GM12878 (cell line): ENCODE data around the gene GMCL1. TPM values are rescaled to one million over a fixed set of nuclear protein-coding genes. Genes with fewer than 3 reads are reported as not detected.
A peak's percentile ranks its signal among the peaks of the same experiment; 100 is the strongest.

ENCODE experiments used
- CBX5 ChIP-seq: sonication (generic); IDR thresholded peaks from 2 replicates; pipeline ENCODE4 v1.6.1; 2016; ENCODE audit warnings: low read depth, moderate library complexity, mild to moderate bottlenecking, inconsistent platforms
- CEBPB ChIP-seq, 2 experiments: fragments of 150-350 bp in 1 of 2; IDR thresholded peaks; 2 replicates each; pipeline ENCODE4 v1.6.1; 2012 to 2014; ENCODE audit warnings: low read depth in 2 of 2, low read length in 2 of 2, borderline replicate concordance in 1 of 2, inconsistent platforms in 1 of 2
- CUX1 ChIP-seq: IDR thresholded peaks from 2 replicates; pipeline ENCODE4 v1.6.1; 2012; ENCODE audit warnings: improper control_type of control experiment, low read depth, low read length; ENCODE audit not compliant: insufficient replicate concordance
- HCFC1 ChIP-seq: fragments of 150-350 bp; IDR thresholded peaks from 2 replicates; pipeline ENCODE4 v1.6.1; 2014; ENCODE audit warnings: low read length
- HDAC2 ChIP-seq: fragments of 200-600 bp; sonication (generic); IDR thresholded peaks from 2 replicates; pipeline ENCODE4 v1.6.1; 2017
- NFXL1 ChIP-seq: fragments of 450-650 bp; IDR thresholded peaks from 2 replicates; pipeline ENCODE4 v1.6.1; 2017; ENCODE audit warnings: antibody characterized with exemption, mild to moderate bottlenecking, borderline replicate concordance
- NR2C2 ChIP-seq: IDR thresholded peaks from 2 replicates; pipeline ENCODE4 v1.6.1; 2011; ENCODE audit warnings: borderline replicate concordance, low read depth; ENCODE audit not compliant: control insufficient read depth, insufficient read length
- RBBP5 ChIP-seq: fragments of 200-600 bp; sonication (generic); conservative IDR thresholded peaks from 2 replicates; pipeline ENCODE4 v1.6.1; 2016
- RELB ChIP-seq: fragments of 450-650 bp; IDR thresholded peaks from 2 replicates; pipeline ENCODE4 v1.6.1; 2017; ENCODE audit warnings: low read depth, mild to moderate bottlenecking, moderate library complexity
- SPI1 ChIP-seq: IDR thresholded peaks from 2 replicates; pipeline ENCODE4 v1.6.1; 2011; ENCODE audit warnings: low read depth, mild to moderate bottlenecking, low read length, moderate library complexity, borderline replicate concordance; ENCODE audit not compliant: insufficient read depth
- STAT3 ChIP-seq: IDR thresholded peaks from 2 replicates; pipeline ENCODE4 v1.6.1; 2011; ENCODE audit warnings: low read depth, low read length, improper control_type of control experiment
- ZBTB4 ChIP-seq: fragments of 450-650 bp; formaldehyde crosslinking; IDR thresholded peaks from 2 replicates; pipeline ENCODE4 v1.4.0; 2022; ENCODE audit warnings: mild to moderate bottlenecking, moderate library complexity
- ZNF384 ChIP-seq: IDR thresholded peaks from 2 replicates; pipeline ENCODE4 v1.6.1; 2012; ENCODE audit warnings: low read depth, mild to moderate bottlenecking, low read length, improper control_type of control experiment, borderline replicate concordance
- ZZZ3 ChIP-seq: IDR thresholded peaks from 2 replicates; pipeline ENCODE4 v1.6.1; 2011; ENCODE audit warnings: low read depth; ENCODE audit not compliant: control insufficient read depth, insufficient read length
- polyA plus RNA-seq, 11 experiments: library from polyadenylated mRNA; depleted of rRNA in 4 of 11; unstranded in 6 of 11; stranded (reverse) in 5 of 11; fragments of >200 nt; fragmentation: Nextera tagmentation in 4 of 11; fragmentation: Illumina TruSeq in 1 of 11; extraction: Ambion mirVana in 4 of 11; extraction: Trizol in 1 of 11; gene quantifications; 1 replicate in 1 of 11; 2 replicates in 10 of 11; pipeline versions ENCODE4 v1.2.1 to v1.2.3, GENCODE V29; 2011 to 2016; ENCODE audit warnings: inconsistent platforms in 2 of 11, missing spikeins in 2 of 11, low read depth in 1 of 11
- total RNA-seq, 4 experiments: library from RNA; depleted of rRNA in 3 of 4; stranded (reverse); fragments of >200 nt in 3 of 4; fragmentation: Illumina TruSeq in 1 of 4; extraction: Trizol in 1 of 4; gene quantifications; 2 replicates each; pipeline versions ENCODE4 v1.2.1 to v1.2.3, GENCODE V29; 2013 to 2021
- TF ChIP-seq, protein P1 (sequence below): fragments of 450-650 bp; IDR thresholded peaks from 2 replicates; pipeline ENCODE4 v1.6.1; 2017; ENCODE audit warnings: borderline replicate concordance

GMCL1 gene
- total and polyA plus RNA-seq, 10 of the 15 experiments (the other 5 are each of a cell fraction or from before 2014, with no cell fraction given): 3.7 to 21.4 (median 12.3) TPM

GRCh38 chr2:69893684-69894551, 64.5 kb downstream of the GMCL1 start, which contains the start of gene SNRNP27 (continued):
- TF ChIP-seq CUX1 (no peak), ZBTB4 (CRISPR knock-in tag) (no peak), RBBP5 (no peak), ZZZ3 (peak; percentile 66), NFXL1 (no peak), CBX5 (no peak; the same call in 1 of the 2 replicates), SPI1 (no peak), HCFC1 (peak; percentile 72), HDAC2 (no peak), STAT3 (no peak), CEBPB (IDR thresholded peaks at IDR 0.05; ENCODE audit: borderline replicate concordance in 1 of 2, low read depth in 2 of 2, low read length in 2 of 2) (no peak), ZNF384 (no peak), NR2C2 (no peak), RELB (peak; percentile 82)
- TF ChIP-seq, protein P1, sequence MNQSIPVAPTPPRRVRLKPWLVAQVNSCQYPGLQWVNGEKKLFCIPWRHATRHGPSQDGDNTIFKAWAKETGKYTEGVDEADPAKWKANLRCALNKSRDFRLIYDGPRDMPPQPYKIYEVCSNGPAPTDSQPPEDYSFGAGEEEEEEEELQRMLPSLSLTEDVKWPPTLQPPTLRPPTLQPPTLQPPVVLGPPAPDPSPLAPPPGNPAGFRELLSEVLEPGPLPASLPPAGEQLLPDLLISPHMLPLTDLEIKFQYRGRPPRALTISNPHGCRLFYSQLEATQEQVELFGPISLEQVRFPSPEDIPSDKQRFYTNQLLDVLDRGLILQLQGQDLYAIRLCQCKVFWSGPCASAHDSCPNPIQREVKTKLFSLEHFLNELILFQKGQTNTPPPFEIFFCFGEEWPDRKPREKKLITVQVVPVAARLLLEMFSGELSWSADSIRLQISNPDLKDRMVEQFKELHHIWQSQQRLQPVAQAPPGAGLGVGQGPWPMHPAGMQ: no peak
